Mucosa of rectum (tissue), 2 donors: ENCODE results near the gene RNF41.
A peak's percentile ranks its signal among the peaks of the same experiment; 100 is the strongest.
"Not testable (repeated sequence)": the region's sequence is repeated elsewhere in the genome, so short reads cannot be mapped to it uniquely, and the experiment has no call there.

Source experiments
- H3K27ac ChIP-seq, 2 donors: one replicate each; pipeline ENCODE4 v1.7.0; 2013; ENCODE audit warnings: inconsistent platforms in 2 of 2, low read depth in 2 of 2, low read length in 2 of 2
- H3K27me3 ChIP-seq, 2 donors: one replicate each; pipeline ENCODE4 v1.7.0; 2013; ENCODE audit warnings: low read length in 2 of 2; ENCODE audit not compliant: control insufficient read depth in 2 of 2, insufficient read depth in 2 of 2
- H3K36me3 ChIP-seq, 2 donors: one replicate each; pipeline ENCODE4 v1.7.0; 2013; ENCODE audit warnings: low read length in 2 of 2; ENCODE audit not compliant: control insufficient read depth in 2 of 2, insufficient read depth in 2 of 2
- H3K4me1 ChIP-seq, 2 donors: one replicate each; pipeline ENCODE4 v1.7.0; 2013; ENCODE audit warnings: low read length in 2 of 2, mild to moderate bottlenecking in 1 of 2; ENCODE audit not compliant: control insufficient read depth in 2 of 2, insufficient read depth in 2 of 2
- H3K4me3 ChIP-seq, 2 donors: one replicate each; pipeline ENCODE4 v1.7.0; 2013; ENCODE audit warnings: low read length in 2 of 2
- H3K9ac ChIP-seq, 2 donors: one replicate each; pipeline ENCODE4 v1.7.0; 2013; ENCODE audit warnings: low read length in 2 of 2, low read depth in 1 of 2, mild to moderate bottlenecking in 1 of 2
- H3K9me3 ChIP-seq, 2 donors: one replicate each; pipeline ENCODE4 v1.7.0; 2013; ENCODE audit warnings: low read length in 2 of 2; ENCODE audit not compliant: control insufficient read depth in 2 of 2
- donor health status: healthy.
- donor health status: Normal muscosa, but diverticular disease.

RNF41 gene

DNA sequence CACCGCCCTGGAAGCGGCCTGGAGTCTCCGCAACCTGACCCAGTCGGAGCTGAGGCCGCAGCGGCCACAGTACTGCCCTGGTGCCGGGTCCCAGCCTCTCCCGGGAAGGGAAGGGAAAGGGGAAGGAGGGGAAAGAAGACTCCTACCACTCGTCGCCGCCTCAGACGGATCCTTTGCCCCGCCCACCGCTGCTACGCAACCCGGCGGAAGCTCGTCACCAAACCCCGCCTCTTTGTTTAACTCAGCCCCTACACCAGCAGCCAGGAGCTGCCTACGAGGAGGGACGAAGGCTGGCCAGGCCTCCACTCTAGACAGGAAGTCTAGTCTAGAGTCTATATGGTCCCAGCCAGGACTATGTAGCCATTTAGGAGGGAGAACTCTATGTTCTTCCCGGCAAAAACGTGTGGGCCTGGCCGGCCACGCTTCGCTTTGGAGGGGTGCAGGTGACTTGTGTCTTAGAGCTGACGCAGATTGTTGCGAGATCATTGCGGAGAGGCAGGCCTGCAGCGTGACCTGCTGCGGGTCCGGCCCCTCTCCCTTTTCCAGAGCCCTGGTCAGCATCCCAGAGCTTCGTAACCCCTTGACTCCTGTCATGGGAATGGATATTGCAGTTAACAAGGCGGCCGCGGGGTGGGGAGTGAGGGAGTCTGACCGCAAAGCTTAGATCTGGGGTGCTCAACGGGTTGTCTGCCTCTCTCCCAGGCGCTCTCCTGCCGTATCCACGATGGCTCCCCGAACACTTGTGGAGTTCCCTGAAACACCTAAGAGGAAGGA is at the start of gene RNF41:
TSS of gene RNF41 (minus strand) at position 166 of the 774 bp plus-strand sequence. CDS start 7,875 bp downstream, outside the sequence.
- H3K27ac ChIP-seq: peak within 1 kb of the TSS; percentile 99

DNA sequence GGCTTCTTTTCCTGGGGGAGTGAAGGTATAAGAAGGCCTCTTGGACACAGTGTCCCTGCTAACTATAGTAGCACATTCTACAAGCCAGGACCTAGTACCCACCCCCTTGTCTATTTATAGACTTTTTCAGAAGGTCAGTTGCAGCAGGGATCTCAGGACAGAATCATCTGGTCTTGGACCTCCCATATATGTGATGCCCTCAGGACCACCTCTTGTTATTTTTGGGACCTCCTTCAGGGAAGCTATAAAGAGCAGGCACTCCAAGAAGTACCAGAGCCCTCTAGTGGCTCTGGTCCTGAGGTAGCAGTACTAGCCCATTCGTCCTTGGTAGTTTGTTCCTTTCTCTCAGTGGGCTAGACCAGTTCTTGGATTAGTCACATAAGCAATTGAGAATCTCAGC is 49.3 kb upstream of the RNF41 start:
- Histone ChIP-seq H3K9ac (no peak overlapping the region), H3K9me3 (no peaks in the 10 kb centered on the region), H3K4me3 (no peak overlapping the region), H3K27me3 (no peaks in the 10 kb centered on the region), H3K36me3 (peaks cover 34 to 56% of the 10 kb centered on the region in 2 donors), H3K27ac (no peak overlapping the region), H3K4me1 (peaks cover 10 to 11% of the 10 kb centered on the region in 2 donors)

More for the DNA sequence above, at the start of gene RNF41:
- H3K36me3 ChIP-seq: no peaks in the 10 kb centered on the region
- H3K4me3 ChIP-seq: peak within 1 kb of the TSS; percentile 80 to 91
- peaks cover 29 to 36% of the 10 kb centered on the region in 2 donors for H3K4me1 ChIP-seq
- H3K9me3 ChIP-seq: no peaks in the 10 kb centered on the region
- peak within 1 kb of the TSS; percentile 90 to 96 for H3K9ac ChIP-seq
- no peaks in the 10 kb centered on the region for H3K27me3 ChIP-seq

DNA sequence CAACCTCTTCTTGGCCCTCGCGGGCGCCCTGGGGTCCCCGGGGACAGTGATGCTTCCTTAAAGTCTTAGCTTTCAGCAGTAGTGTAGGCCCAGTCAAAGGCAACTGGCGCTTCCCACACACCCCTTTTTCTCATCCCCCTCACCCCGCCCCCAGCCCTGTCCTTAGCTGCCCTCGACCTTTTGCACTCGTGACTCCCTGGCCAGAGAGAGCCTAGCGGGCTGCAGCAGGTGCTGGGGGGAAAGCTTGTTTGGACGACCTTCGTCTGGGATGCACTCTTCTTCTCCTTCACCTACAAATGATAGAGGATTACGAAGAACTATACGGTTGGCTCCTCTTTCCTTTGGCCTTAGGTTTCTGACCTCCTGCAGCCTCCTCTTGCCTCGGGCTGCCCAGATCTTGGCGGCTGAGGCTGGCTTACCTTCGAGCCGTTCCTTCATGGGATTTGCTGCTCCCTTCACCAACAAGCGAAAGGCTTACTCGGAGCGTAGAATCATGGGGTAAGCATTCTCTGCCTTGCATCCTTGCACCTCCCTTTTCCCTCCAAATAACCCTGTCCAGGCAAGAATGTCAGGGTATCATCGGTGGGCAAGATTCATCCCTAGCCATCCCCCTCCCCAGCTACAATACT is 45.8 kb upstream of the RNF41 start:
- Histone ChIP-seq H3K9ac (peak overlapping the region; percentile 75 to 87), H3K9me3 (no peaks in the 10 kb centered on the region), H3K4me1 (peaks cover 10 to 11% of the 10 kb centered on the region in 2 donors), H3K27ac (peak overlapping the region in 1 of 2 donors; percentile 98), H3K4me3 (peak overlapping the region; percentile 71 to 89), H3K27me3 (no peaks in the 10 kb centered on the region), H3K36me3 (peaks cover 10 to 26% of the 10 kb centered on the region in 2 donors)

DNA sequence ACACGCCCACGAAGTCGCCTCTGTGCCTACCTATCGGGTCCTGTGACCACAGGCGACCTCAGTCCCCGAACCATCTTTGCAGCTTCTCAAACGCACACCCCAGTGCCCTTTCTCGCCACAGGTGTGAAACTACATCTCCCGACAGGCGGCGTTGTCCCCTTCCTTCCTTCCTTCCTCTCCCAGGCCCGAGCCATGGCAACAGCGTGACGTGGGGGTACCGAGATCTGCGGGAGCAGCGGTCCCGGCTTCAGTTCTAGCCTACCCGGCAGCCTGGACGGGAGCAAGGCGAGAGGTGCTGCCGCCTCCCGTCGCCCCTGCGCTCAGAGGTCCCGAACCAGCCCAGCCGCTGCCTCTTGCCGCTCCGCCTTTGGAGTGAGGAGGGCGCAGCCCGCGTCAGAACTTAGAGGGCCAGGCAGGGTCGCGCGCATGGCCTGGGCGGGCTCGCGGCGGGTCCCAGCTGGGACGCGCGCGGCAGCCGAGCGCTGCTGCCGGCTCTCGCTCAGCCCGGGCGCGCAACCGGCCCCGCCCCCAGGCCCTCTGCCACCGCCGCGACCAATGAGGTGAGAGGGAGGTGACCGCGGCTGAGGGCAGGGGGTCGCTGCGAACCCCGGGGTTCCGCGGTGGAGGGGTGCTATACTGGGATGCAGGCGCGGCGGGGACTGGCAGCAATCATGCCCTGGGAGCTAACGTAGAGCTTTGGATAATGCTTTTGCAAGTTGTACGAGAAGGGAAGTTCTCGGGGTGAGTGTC is 45.1 kb upstream of the RNF41 start, which contains the start of gene COQ10A:
TSS of gene COQ10A (plus strand) at position 250 of the 750 bp plus-strand sequence. CDS start at position 427, 177 bp downstream.
- no peaks in the 10 kb centered on the region for H3K27me3 ChIP-seq
- no peaks in the 10 kb centered on the region for H3K9me3 ChIP-seq
- H3K36me3 ChIP-seq: peaks cover 7 to 21% of the 10 kb centered on the region in 2 donors
- peak within 1 kb of the TSS; percentile 75 to 87 for H3K9ac ChIP-seq
- peak within 1 kb of the TSS; percentile 71 to 89 for H3K4me3 ChIP-seq
- H3K4me1 ChIP-seq: peaks cover 10 to 11% of the 10 kb centered on the region in 2 donors
- H3K27ac ChIP-seq: peak within 1 kb of the TSS; percentile 87 to 98

DNA sequence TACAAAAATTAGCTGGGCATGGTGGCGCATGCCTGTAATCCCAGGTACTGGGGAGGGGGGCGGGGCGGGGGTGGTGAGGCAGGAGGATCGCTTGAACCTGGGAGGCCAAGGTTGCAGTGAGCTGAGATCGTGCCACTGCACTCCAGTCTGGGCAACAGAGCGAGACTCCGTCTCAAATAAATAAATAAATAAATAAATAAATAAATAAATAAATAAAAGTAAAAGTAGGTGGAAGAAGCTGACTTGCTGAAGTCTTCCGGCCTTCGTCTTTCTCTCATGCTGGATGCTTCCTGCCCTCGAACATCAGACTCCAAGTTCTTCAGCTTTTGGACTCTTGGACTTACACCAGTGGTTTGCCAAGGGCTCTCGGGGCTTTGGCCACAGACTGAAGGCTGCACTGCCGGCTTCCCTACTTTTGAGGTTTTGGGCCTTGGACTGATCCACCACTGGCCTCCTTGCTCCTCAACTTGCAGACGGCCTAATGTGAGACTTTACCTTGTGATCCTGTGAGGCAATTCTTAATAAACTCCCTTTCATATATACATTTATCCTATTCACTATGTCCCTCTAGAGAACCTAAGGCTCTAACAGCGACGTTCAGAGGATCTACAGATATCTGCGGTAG is 44.5 kb upstream of the RNF41 start:
- not testable (repeated sequence) for H3K9me3 ChIP-seq, H3K27me3 ChIP-seq
- Histone ChIP-seq H3K4me3 (peak overlapping the region; percentile 71 to 89), H3K27ac (peak overlapping the region; percentile 87 to 98), H3K36me3 (peaks cover 2 to 14% of the 10 kb centered on the region in 2 donors), H3K9ac (peak overlapping the region; percentile 75 to 87), H3K4me1 (peaks cover 10 to 11% of the 10 kb centered on the region in 2 donors)

DNA sequence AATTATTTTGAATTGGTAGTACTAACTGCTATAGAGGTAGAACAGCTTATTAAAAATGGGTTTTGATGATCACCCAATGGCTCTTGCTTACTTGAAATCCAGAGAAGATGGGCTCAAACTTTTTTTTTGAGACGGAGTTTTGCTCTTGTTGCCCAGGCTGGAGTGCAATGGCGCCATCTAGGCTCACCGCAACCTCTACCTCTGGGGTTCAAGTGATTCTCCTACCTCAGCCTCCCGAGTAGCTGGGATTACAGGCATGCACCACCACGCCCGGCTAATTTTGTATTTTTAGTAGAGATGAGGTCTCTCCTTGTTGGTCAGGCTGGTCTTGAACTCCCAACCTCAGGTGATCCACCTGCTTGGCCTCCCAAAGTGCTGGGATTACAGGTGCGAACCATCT is 41.2 kb upstream of the RNF41 start:
- not testable (repeated sequence) for H3K36me3 ChIP-seq, H3K9me3 ChIP-seq, H3K27me3 ChIP-seq, H3K27ac ChIP-seq, H3K9ac ChIP-seq, H3K4me3 ChIP-seq
- peaks cover 15 to 16% of the 10 kb centered on the region in 2 donors for H3K4me1 ChIP-seq

DNA sequence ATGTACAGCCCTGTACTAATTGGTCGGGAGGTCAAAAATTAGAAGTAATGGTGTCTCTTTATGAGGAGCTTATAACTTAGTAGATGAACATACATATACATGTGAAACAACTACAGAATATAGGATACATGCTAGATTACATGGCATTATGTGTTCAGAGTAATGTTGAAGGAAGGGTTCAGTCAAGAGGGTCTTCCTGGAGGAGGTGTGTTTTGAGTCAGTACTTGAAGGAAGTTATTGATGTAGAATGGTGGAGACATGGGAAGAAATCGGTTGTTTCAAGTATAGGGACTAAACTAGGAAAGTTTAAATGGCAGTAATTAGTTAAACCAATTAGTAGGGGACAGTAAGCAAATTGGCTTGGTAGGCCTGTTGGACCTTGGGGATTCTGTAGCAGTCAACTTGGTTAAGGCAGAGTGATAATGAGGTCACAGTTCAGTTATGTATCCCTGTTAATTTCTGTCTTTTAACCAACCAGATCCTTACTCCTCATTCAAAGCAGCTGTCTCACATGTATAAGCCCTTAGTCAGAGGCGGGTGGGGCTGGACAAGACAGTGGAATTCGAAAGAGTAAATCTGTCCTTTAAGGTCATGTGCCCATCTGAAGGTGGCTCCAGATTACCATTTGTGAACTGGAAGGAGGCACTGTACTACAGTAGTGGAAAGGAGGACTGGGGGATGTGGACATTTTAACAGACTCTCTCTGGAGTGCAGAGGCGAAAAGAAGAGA is 39.9 kb upstream of the RNF41 start:
- H3K27ac ChIP-seq: no peak overlapping the region

DNA sequence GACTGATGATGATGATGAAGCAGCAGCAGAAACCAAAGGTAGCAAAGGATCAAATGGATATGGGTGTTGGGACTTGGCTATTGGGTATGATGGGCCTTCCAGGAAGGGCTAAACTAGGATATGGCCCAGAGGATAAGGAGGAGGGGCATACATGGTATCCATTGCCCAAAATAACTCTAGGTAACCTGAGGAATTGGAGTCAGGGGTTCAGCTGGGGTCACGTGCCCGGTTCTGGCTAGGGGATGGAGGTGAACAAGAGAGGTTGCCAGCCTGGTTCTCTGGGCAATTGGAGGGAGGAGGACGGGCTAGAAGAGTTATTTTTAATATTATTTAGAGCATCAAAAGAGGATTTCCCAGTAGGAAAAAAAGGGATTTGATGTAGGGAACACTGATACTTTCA is 39.2 kb upstream of the RNF41 start:
- Histone ChIP-seq H3K9me3 (no peaks in the 10 kb centered on the region), H3K27me3 (no peaks in the 10 kb centered on the region), H3K4me1 (peaks cover 19% of the 10 kb centered on the region in 2 donors), H3K4me3 (no peak overlapping the region), H3K9ac (no peak overlapping the region), H3K36me3 (peaks cover 3 to 7% of the 10 kb centered on the region in 2 donors), H3K27ac (no peak overlapping the region)

More for the DNA sequence above, 39.9 kb upstream of the RNF41 start:
- no peaks in the 10 kb centered on the region for H3K27me3 ChIP-seq
- no peak overlapping the region for H3K9ac ChIP-seq
- no peaks in the 10 kb centered on the region for H3K9me3 ChIP-seq
- no peak overlapping the region for H3K4me3 ChIP-seq
- peaks cover 17 to 21% of the 10 kb centered on the region in 2 donors for H3K4me1 ChIP-seq
- H3K36me3 ChIP-seq: no peaks in the 10 kb centered on the region

DNA sequence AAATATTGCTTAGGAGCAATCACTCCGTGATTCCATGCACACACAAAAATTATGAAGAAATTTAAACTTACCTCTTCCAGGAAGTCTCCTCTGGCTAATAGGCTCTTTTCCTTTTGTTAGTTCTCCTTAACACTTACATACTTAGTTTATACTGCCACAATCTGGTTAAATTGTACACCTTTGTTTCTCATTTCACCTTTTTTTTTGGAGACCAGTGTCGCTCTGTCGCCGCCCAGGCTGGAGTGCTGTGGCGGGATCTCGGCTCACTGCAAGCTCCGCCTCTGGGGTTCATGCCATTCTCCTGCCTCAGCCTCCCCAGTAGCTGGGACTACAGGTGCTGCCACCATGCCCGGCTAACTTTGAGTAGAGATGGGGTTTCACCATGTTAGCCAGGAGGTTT is 38.7 kb upstream of the RNF41 start:
- Histone ChIP-seq H3K4me1 (peaks cover 19% of the 10 kb centered on the region in 2 donors), H3K4me3 (no peak overlapping the region), H3K9ac (no peak overlapping the region), H3K36me3 (peaks cover 8 to 12% of the 10 kb centered on the region in 2 donors), H3K27ac (no peak overlapping the region), H3K27me3 (no peaks in the 10 kb centered on the region), H3K9me3 (no peaks in the 10 kb centered on the region)
